Activated CD4-positive, alpha-beta T cell treated with anti-CD3 and anti-CD28 coated beads, Interleukin-10, Interleukin-2, amounts not matched to agents 100 ng/mL and 50 ng/mL, durations not matched to agents 16 hours and 8 hours (primary cell): ENCODE data around the gene ACAP1.
"Not testable (repeated sequence)": the region's sequence is repeated elsewhere in the genome, so short reads cannot be mapped to it uniquely, and the experiment has no call there.

Source experiments
- DNase-seq: peaks from one replicate; pipeline ENCODE4 v3.0.0-alpha.2; 2020

The ACAP1 gene

DNA sequence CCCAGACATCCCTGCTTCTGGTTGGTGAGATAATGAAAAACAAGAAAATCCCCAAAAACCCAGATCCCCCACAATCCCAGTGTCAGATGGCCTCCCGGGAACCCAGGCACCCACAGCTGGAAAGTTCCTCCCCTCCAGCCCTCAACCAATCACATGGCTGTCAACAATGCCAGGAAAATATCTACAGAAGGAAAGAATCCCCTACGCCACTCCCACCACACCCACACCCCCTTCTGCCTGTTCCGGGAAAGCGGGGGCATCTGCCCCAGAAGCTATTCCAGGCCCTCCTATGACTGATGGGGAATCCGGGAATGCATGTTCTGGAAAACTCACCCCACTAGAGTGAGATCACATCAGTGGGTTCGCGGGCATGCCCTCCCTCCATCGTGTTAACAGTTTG lies 20.4 kb downstream of the ACAP1 start:
- no peak for DNase-seq

DNA sequence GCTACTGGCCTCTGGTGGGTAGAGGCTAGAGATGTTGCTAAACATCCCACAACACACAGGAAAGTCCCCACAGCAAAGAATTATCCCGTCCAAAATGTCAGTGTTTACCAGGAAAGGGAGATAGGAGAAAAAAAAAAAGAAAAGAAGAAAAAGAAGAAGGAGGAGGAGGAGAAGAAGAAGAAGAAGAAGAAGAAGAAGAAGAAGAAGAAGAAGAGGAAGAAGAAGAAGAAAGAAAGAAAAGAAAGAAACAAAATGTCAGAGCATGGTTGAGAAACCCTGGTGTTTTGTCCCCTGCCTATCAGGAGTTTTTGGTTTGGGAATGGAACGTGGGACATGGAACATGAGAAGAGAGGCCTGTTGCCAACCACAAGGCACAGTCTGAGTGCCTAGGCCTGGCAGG lies 21.1 kb downstream of the ACAP1 start:
- no peak for DNase-seq

DNA sequence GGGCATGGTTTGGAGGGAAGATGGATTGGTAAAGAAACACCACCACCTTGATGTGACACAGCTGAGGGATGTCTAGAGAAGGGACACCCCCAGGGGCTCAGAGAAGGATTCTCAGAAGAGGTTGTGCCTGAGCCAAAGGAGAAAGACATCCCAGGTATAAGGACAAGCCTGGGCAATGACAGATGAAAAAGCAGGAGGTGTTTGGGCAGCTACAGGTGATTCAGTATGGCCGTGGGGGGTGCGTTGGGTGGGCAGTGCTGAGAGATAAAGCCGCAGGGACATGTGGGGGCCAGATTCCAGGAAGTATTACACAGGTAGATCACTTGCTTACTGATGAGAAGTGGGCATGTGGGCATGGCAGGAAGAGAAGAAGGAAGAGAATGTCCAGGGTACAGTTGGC lies 25.6 kb downstream of the ACAP1 start:
- DNase-seq: no peak

DNA sequence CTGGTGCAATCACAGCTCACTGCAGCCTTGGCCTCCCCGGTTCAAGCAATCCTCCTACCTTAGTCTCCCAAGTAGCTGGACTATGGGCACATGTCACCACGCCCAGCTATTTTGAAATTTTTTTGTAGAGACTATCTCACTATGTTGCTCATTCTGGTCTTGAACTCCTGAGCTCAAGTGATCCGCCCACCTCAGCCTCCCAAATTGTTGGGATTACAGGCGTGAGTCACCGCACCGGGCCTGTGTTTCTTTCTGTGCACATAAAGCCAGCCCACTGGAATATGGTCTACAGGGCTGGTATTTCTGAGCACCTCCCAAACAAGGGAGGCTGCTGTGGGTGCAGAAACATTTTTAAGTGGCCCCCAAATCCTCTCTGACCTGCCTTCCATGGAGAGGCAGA lies 27.0 kb downstream of the ACAP1 start:
- no peak for DNase-seq

DNA sequence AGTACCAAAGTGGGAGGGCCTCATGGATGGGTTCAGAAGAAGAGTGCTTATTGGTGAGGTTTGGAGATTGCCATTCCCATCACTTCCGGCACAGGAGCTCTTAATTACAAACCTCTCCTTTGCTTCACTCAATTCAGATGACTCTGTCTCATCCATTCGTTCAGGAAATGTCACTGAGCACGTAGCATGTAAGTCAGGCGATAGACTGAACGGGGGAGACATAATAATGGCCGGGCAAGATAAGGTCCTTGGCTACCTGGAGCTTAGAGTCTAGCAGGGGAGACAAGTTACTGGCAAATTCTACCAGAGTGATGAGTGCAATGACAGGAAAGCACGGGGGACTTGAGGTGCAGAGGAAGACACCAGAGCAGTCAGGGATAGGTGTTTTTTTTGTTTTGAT lies 29.6 kb downstream of the ACAP1 start:
- DNase-seq: not testable (repeated sequence)

DNA sequence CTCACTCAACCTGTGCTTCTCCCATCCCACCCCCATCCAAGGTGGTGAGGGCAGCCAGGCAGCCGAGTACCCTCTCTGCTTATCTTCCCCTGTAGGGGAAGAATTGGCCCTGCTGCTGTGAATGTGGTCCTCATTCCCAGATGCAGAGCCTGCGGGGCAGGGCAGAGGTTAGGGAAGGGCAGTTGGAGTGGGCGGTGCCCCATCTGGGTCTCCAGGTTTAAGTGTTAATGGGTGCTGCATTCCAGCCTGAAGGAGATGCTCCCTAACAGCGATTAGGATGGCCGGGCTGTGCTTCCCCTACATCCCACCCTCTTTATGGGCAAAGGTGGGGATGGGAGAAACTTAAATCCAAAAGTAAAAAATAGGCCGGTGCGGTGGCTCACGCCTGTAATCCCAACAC lies 30.8 kb downstream of the ACAP1 start:
- DNase-seq: no peak

DNA sequence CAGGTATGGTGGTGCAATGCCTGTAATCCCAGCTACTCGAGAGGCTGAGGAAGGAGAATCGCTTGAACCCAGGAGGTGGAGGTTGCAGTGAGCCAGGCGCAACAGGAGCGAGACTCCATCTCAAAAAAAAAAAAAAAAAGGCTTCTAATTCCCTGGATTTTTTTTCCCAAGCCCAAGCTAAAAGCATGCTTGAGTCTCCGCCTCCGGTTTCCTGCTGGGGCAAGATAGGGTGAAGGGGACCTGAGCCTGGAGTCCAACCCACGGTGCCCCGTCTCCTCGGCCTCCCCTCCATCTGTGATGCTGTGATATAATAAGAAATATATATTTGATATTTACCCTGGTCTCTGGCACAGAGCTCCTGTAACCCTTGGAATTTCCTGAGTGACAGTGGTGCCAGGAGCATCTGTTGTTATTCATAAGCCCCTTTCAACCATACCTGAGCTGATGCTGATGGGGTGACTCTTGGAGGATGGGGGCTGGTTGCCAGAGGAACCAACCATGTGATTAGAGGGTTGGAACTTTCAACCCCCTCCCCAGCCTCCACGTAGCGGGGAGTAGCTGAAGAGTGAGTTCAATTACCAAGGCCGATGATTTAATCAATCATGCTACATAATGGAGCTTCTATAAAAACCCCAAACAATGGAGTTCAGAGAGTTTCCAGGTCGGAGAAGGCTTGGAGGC lies 31.7 kb downstream of the ACAP1 start:
- DNase-seq: no peak

DNA sequence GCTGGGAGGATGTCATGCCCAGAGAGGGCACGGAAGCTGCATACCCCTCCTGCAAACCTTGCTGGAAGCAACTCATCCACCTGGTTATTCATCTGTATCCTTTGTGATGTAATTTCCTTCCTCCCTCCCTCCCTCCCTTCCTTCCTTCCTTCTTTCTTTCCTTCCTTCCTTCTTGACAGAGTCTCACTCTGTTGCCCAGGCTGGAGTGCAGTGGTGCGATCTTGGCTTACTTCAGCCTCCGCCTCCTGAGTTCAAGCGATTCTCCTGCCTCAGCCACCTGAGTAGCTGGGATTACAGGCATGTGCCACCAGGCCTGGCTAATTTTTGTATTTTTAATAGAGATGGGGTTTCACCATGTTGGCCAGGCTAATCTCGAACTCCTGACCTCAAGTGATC lies 32.3 kb downstream of the ACAP1 start:
- DNase-seq: not testable (repeated sequence)

DNA sequence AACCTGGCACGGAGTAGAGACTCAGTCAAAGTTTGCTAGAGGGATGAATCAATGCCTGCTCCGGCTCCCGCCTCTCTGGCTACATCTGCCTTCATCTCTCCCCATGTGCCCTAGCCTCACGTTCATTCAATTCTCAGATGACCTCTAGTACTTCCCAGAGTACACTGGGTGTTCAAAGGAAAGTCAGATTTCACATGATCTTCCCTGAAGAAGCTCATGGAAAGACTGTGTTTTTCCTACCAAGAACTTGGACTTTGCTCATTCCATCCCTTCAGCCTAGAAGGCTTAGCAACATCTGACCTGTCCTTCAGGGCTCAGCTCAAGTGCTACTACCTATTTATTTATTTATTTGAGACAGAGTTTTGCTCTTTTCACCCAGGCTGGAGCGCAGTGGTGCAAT lies 33.5 kb downstream of the ACAP1 start:
- no peak for DNase-seq

DNA sequence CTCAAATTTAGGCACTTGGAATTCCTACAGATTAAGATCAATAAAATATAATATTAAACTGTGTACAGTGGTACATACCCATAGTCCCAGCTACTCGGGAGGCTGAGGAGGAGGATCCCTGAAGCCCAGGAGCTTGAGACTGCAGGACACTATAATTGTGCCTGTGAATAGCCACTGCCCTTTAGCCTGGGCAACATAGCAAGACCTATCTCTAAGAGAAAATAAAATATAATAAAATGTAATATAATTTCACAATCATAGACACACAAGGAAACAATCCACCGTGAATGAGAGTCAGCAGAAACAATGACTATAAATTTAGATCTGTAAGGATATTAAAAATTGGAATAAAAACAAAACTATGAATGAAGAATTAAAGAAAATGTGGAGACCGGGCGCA lies 34.5 kb downstream of the ACAP1 start:
- DNase-seq: no peak

DNA sequence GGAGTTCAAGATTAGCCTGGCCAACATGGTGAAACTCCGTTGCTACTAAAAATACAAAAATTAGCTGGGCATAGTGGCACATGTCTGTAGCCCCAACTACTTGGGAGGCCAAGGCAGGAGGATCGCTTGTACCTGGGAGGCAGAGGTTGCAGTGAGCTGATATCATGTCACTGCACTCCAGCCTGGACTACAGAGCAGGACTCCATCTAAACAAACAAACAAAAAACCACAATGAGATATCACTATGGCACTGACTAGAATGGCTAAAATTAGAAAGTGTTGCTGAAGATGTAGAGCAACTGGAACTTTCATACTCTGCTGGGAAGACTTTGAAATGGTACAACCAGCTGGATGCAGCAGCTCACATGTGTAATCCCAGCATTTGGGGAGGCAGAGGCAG lies 38.0 kb downstream of the ACAP1 start:
- no peak for DNase-seq

DNA sequence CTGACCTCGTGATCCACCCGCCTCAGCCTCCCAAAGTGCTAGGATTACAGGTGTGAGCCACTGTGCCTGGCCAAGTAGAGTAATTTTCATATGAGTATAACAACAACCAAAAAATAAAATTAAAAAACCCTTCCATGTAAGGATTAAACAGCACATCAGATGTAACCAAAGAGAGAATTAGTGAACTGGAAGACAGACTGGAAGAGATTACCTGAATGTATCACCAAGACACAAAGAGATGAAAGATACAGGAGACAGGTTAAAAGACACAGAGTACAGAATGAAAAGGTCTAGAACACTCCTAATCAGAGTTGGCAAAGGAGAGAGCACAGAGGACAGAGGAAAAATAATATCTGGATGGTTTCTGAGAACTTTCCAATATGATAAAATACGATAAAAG lies 42.8 kb downstream of the ACAP1 start:
- DNase-seq: no peak

DNA sequence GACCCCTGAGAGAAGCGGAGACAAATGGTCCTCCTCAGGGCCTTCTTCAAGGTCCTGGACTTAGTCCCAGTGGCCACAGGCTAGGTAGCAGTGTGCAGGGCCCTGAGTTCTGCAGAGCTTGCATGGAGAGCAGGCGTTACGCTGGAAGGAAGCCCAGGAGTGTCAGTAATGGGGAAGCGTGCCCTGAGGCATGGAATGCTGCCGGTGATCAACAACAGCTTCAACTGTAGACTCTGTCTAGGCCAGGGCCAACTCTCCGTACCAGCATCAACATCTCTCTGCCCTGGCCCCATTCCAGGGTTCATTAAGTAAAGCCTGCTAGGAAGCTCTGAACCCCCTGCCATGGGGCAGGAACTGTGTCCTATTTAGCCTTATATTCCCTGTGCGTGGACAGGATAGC lies 44.0 kb downstream of the ACAP1 start:
- no peak for DNase-seq

DNA sequence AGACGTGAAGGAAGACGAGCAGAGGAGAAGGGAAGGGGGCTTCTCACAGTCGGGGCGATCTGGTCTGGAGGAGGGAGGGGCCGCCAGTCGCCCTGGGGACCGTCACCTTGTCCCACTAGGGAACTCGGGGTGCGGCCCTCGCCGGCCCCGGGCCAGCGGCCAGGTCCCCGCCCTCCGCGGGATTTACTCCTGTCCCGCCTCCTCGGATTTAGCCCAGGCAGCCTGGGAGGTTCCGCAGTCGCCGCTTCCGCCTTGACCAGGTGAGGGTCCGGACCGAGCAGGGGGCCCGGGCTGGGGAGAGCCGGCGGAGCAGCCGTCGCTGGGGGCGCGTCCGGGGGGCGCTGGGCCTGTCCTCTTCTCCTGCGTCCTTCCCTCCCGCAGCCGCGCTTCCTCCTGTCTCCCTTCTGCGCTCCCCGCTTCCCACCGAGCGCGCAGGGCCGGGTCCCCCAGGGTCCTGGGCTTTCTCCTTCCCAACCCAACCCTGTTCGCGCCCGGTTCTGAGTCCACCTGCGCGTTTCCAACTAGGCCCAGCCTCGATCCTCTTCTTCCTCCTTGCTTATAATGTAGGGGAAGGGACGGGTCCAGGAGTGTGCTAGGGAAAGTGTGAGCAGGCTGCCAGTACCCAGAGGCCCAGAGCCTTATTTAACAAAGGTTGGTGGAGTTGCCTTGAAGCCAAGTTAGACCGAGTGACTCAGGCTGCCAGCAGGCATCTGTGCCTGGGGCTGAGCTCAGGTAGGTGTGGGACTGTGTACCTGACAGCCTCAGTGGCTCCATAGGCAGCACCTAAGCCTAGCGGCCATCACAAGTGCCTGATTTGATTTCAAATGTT lies 44.7 kb downstream of the ACAP1 start, which contains the start of gene TNK1:
Gene TNK1 (plus strand): TSS at position 235 of the 829 bp plus-strand sequence. CDS start 1,838 bp downstream, outside the sequence.
- DNase-seq: no peak

DNA sequence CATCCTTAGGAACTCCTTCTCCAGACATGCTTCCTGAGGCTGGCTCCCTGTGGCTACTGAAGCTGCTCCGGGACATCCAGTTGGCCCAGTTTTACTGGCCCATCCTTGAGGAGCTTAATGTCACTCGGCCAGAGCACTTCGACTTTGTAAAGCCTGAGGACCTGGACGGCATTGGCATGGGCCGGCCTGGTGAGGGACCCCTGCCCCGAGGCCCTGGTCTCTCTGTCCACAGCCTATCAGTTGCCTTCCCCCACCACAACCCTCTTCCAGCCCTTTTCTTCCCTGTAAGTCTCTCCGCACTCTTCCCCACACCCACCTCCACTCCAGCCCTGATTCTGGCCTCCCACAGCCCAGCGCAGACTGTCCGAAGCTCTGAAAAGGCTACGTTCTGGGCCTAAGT lies 46.6 kb downstream of the ACAP1 start:
- DNase-seq: no peak

DNA sequence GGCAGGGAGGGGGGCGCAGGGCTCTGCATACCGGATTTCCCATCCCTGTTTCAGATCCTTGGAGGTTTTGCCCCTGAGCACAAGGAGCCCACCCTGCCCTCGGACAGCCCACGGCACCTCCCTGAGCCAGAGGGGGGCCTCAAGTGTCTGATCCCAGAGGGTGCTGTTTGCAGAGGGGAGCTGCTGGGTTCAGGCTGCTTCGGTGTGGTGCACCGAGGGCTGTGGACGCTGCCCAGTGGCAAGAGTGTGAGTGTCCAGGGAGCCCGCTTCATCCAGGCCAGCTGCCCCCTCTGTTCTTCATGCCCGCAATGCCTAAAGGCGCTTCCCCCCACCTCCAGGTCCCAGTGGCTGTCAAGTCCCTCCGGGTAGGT lies 47.0 kb downstream of the ACAP1 start:
- DNase-seq: no peak

DNA sequence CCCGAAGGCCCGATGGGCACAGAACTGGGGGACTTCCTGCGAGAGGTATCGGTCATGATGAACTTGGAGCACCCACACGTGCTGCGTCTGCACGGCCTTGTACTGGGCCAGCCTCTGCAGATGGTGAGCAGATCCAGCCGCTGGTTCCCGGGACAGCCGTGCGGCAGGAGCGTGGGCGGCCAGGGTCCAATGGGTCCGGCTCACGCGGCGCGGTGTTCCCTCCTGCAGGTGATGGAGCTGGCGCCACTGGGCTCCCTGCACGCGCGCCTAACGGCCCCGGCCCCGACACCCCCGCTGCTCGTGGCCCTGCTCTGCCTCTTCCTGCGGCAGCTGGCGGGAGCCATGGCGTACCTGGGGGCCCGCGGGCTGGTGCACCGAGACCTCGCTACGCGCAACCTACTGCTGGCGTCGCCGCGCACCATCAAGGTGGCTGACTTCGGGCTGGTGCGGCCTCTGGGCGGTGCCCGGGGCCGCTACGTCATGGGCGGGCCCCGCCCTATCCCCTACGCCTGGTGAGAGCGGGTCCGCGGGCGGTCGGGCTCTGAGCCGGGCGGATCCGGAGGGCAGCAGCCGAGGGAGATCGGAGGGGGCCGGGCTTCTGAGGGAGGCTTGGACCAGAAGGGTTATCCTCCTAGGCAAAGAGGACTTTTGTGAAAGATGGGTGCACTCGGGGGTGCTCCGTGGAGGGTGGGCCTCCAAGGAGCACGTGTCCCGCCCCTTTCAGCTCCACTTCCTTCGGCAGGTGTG lies 47.6 kb downstream of the ACAP1 start:
- peak; percentile 84 for DNase-seq

DNA sequence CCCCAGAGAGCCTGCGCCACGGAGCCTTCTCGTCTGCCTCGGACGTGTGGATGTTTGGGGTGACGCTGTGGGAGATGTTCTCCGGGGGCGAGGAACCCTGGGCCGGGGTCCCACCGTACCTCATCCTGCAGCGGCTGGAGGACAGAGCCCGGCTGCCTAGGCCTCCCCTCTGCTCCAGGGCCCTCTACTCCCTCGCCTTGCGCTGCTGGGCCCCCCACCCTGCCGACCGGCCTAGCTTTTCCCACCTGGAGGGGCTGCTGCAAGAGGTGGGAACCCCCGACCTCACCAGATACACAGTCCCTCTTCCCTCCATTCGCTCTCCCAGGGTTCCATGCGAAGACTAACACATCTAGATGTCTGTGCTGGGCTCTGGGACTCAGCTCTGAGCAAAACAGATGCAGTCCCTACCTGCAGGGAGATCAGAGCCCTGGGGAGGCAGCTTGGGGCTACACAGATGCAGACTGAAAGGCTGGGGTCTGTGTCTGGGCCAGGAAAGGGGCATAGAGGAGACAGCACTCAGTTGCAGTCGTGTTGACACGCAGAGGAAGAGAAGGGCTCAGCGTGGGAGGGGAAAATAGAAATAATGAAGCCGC lies 48.3 kb downstream of the ACAP1 start:
- no peak for DNase-seq

DNA sequence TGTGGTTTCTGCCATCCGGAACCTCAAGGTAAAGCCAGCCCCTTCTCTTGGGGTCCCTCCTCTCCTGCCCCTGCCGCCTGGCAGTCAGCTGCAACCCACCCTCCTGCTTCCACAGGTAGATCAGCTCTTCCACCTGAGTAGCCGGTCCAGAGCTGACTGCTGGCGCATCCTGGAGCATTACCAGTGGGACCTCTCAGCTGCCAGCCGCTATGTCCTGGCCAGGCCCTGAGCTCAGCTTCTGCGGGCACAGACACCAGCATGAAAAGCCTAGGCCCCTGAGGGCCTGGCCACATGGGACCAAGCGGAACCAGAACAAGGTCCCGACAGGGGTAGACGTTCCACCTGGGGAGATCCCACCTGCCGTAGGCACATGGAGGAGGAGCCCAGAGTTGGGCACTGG lies 52.5 kb downstream of the ACAP1 start:
- DNase-seq: no peak

DNA sequence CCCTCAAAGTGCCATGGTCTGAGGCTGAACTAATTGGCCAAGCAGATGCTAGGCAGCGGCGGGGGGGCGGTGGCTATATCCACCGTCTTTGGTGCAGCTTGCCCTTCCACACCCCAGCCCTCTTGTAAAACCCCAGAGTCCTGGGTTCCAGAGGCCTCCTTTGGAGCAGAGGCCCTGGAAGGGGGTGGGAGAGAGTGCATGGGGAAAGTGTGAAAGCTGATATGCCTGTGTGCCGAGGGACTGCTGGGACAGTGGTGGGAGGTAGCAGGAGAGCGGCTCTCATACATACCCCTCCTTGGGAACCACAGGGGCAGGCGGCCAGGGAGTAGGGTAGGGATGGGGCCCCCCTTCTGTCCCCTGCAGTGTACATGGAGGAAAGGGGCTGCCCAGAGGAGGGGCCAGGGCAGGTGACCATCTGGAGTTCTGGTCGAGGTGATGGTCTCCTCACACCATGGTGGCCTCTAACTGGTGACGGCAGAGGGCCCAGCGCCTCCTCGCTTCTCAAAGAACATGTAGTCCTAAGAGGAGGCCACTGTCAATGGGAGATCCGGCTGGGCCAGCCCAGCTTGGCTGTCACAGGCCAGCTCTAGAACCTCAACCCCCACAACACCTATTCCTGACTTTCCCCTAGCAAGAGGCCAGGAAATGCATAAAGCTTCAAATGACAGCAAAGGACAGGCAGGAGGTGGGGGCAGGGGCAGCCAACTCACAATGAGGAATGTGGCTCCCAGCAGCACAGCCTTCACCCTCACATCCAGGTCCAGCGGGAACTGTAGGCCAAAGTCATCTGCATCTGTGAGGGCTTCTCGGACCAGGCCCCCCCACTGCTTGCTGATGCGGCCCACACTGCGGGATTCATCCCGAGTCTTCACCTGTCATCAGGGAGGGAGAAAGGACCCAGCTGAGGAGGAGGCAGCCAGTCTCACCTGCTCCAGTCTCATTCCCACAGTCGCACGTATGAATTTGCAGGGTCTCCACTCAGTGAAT lies 53.9 kb downstream of the ACAP1 start:
- no peak for DNase-seq

DNA sequence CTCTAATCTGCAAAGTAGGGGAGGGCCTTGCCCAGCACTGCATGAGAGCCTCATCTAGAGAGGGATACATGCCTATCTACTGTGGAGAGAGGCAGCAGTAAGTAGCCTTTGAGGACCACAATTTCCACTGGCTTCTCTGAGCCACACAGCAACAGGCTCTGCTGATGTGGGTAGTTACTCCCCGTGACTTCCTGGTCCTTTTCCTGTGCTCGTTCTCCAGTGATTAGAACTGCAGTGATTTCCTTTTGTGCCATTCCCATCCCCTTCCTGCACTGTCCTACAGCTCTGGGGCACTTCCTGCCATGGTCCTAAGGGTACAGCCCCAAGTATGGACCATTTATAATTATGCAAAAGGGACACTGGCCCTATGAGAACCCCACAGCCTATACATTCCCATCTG lies 55.0 kb downstream of the ACAP1 start:
- no peak for DNase-seq
